ENCODE measurements around the gene TLDC2.

The TLDC2 gene

GRCh38 chr20:36920334-36920730 lies 44.4 kb downstream of the TLDC2 start:
- Histone ChIP-seq H3K27ac (no peak overlapping the region), H3K9ac (no peak overlapping the region), H3K79me2 (no peaks in the 10 kb centered on the region), H3K27me3 (ENCODE audit: control insufficient read depth, insufficient read depth, low read length) (no peaks in the 10 kb centered on the region), H3K4me3 (ENCODE audit: low read depth, low read length) (no peak overlapping the region), H3K9me3 (ENCODE audit: control insufficient read depth, low read length) (no peaks in the 10 kb centered on the region), H3K4me2 (ENCODE audit: low read length) (no peak overlapping the region), H2AFZ (no peak overlapping the region), H3K4me1 (no peaks in the 10 kb centered on the region), H3K36me3 (ENCODE audit: control insufficient read depth, insufficient read depth, low read length) (no peaks in the 10 kb centered on the region)
- TF ChIP-seq CTCF (IDR thresholded peaks at IDR 0.05): no peak

- Histone ChIP-seq H2AFZ (no peak overlapping the region), H3K79me2 (no peaks in the 10 kb centered on the region), H3K27ac (no peak overlapping the region), H3K4me1 (no peaks in the 10 kb centered on the region), H3K36me3 (ENCODE audit: control insufficient read depth, insufficient read depth, low read length) (no peaks in the 10 kb centered on the region), H3K4me3 (ENCODE audit: low read depth, low read length) (no peak overlapping the region), H3K27me3 (ENCODE audit: control insufficient read depth, insufficient read depth, low read length) (no peaks in the 10 kb centered on the region), H3K9ac (no peak overlapping the region), H3K4me2 (ENCODE audit: low read length) (no peak overlapping the region), H3K9me3 (ENCODE audit: control insufficient read depth, low read length) (no peaks in the 10 kb centered on the region)
- TF ChIP-seq CTCF (IDR thresholded peaks at IDR 0.05): no peak
These were observed 48.5 kb downstream of the TLDC2 start for GRCh38 chr20:36924167-36925045.

- no peaks in the 10 kb centered on the region for H3K79me2 ChIP-seq
- no peaks in the 10 kb centered on the region for H3K4me1 ChIP-seq
- no peaks in the 10 kb centered on the region for H3K36me3 ChIP-seq (ENCODE audit: control insufficient read depth, insufficient read depth, low read length)
- no peak overlapping the region for H3K4me2 ChIP-seq (ENCODE audit: low read length)
- no peak overlapping the region for H3K4me3 ChIP-seq (ENCODE audit: low read depth, low read length)
- no peaks in the 10 kb centered on the region for H3K27me3 ChIP-seq (ENCODE audit: control insufficient read depth, insufficient read depth, low read length)
- H2AFZ ChIP-seq: no peak overlapping the region
- TF ChIP-seq CTCF (IDR thresholded peaks at IDR 0.05): no peak
- H3K27ac ChIP-seq: no peak overlapping the region
- H3K9ac ChIP-seq: no peak overlapping the region
- no peaks in the 10 kb centered on the region for H3K9me3 ChIP-seq (ENCODE audit: control insufficient read depth, low read length)
These were observed 49.3 kb downstream of the TLDC2 start for GRCh38 chr20:36925234-36925633.

GRCh38 chr20:36926653-36927200 lies 50.8 kb downstream of the TLDC2 start:
- Histone ChIP-seq H3K36me3 (ENCODE audit: control insufficient read depth, insufficient read depth, low read length) (no peaks in the 10 kb centered on the region), H3K9me3 (ENCODE audit: control insufficient read depth, low read length) (no peaks in the 10 kb centered on the region), H3K9ac (no peak overlapping the region), H3K79me2 (no peaks in the 10 kb centered on the region), H3K27ac (no peak overlapping the region), H3K4me2 (ENCODE audit: low read length) (no peak overlapping the region), H3K4me3 (ENCODE audit: low read depth, low read length) (no peak overlapping the region), H2AFZ (no peak overlapping the region), H3K4me1 (no peaks in the 10 kb centered on the region), H3K27me3 (ENCODE audit: control insufficient read depth, insufficient read depth, low read length) (no peaks in the 10 kb centered on the region)
- TF ChIP-seq CTCF (IDR thresholded peaks at IDR 0.05): no peak

All from parathyroid adenoma (tissue), 2 donors.